H9 (cell line): Measurements from ENCODE around the gene ZDHHC15. TPM values are rescaled to one million over a fixed set of nuclear protein-coding genes. Genes with fewer than 3 reads are reported as not detected.
"Not testable (repeated sequence)": the region's sequence is repeated elsewhere in the genome, so short reads cannot be mapped to it uniquely, and the experiment has no call there.

Experiments used
- DNase-seq: peaks from one replicate; pipeline ENCODE4 v3.0.0-alpha.2; 2017
- H2AFZ ChIP-seq: one replicate; pipeline ENCODE4 v1.6.1; 2013; ENCODE audit warnings: mild to moderate bottlenecking, low read length, control low read depth, moderate library complexity
- H2AK5ac ChIP-seq: 2 replicates; pipeline ENCODE4 v1.6.1; 2013; ENCODE audit warnings: low read length, control low read depth, mixed read lengths; ENCODE audit not compliant: insufficient read length
- H2BK120ac ChIP-seq: one replicate; pipeline ENCODE4 v1.6.1; 2013; ENCODE audit warnings: low read depth, mild to moderate bottlenecking, low read length, control low read depth, inconsistent platforms; ENCODE audit not compliant: poor library complexity, severe bottlenecking
- H2BK12ac ChIP-seq: 2 replicates; pipeline ENCODE4 v1.6.1; 2013; ENCODE audit warnings: low read length, control low read depth, mixed read lengths, low read depth; ENCODE audit not compliant: insufficient read length
- H2BK15ac ChIP-seq: 2 replicates; pipeline ENCODE4 v1.6.1; 2013; ENCODE audit warnings: low read depth, low read length, control low read depth
- H2BK20ac ChIP-seq: one replicate; pipeline ENCODE4 v1.6.1; 2013; ENCODE audit warnings: low read depth, mild to moderate bottlenecking, low read length, control low read depth, inconsistent platforms; ENCODE audit not compliant: poor library complexity, severe bottlenecking
- H2BK5ac ChIP-seq: 2 replicates; pipeline ENCODE4 v1.6.1; 2013; ENCODE audit warnings: low read length, control low read depth, mixed read lengths; ENCODE audit not compliant: insufficient read length
- H3K14ac ChIP-seq: 2 replicates; pipeline ENCODE4 v1.6.1; 2013; ENCODE audit warnings: low read length, control low read depth; ENCODE audit not compliant: insufficient read depth
- H3K18ac ChIP-seq: 2 replicates; pipeline ENCODE4 v1.6.1; 2013; ENCODE audit warnings: low read depth, mild to moderate bottlenecking, mixed read lengths, low read length, control low read depth; ENCODE audit not compliant: insufficient read length
- H3K23ac ChIP-seq: 2 replicates; pipeline ENCODE4 v1.6.1; 2013; ENCODE audit warnings: low read length, control low read depth, mixed read lengths, low read depth; ENCODE audit not compliant: insufficient read length
- H3K23me2 ChIP-seq: 2 replicates; pipeline ENCODE4 v1.6.1; 2013; ENCODE audit warnings: low read depth, mild to moderate bottlenecking, mixed read lengths, low read length, control low read depth; ENCODE audit not compliant: insufficient read length, poor library complexity, severe bottlenecking
- H3K27ac ChIP-seq: 2 replicates; pipeline ENCODE4 v1.5.1; 2013; ENCODE audit warnings: low read length, control low read depth, mixed read lengths, low read depth; ENCODE audit not compliant: insufficient read length
- H3K27me3 ChIP-seq: 2 replicates; pipeline ENCODE4 v1.6.1; 2013; ENCODE audit warnings: low read length, control low read depth, inconsistent platforms; ENCODE audit not compliant: insufficient read depth
- H3K4ac ChIP-seq: 2 replicates; pipeline ENCODE4 v1.6.1; 2013; ENCODE audit warnings: low read depth, mild to moderate bottlenecking, control low read depth, inconsistent platforms, low read length, moderate library complexity
- H3K4me1 ChIP-seq: 2 replicates; pipeline ENCODE4 v1.6.1; 2013; ENCODE audit warnings: low read length, control low read depth, inconsistent platforms; ENCODE audit not compliant: insufficient read depth
- H3K4me2 ChIP-seq: 2 replicates; pipeline ENCODE4 v1.6.1; 2013; ENCODE audit warnings: low read length, control low read depth, mixed read lengths; ENCODE audit not compliant: insufficient read length, insufficient read depth
- H3K56ac ChIP-seq: 2 replicates; pipeline ENCODE4 v1.6.1; 2013; ENCODE audit warnings: low read depth, mild to moderate bottlenecking, mixed read lengths, low read length, control low read depth; ENCODE audit not compliant: insufficient read length
- H3K79me1 ChIP-seq: 2 replicates; pipeline ENCODE4 v1.6.1; 2013; ENCODE audit warnings: low read depth, mild to moderate bottlenecking, moderate library complexity, low read length, control low read depth, inconsistent platforms; ENCODE audit not compliant: insufficient read depth, poor library complexity, severe bottlenecking
- H3K79me2 ChIP-seq: 2 replicates; pipeline ENCODE4 v1.6.1; 2013; ENCODE audit warnings: low read length, control low read depth, inconsistent platforms; ENCODE audit not compliant: insufficient read depth
- H3K9ac ChIP-seq: 2 replicates; pipeline ENCODE4 v1.6.1; 2013; ENCODE audit warnings: low read length, control low read depth, mixed read lengths; ENCODE audit not compliant: insufficient read length; ENCODE audit errors: extremely low read depth
- H3K9me3 ChIP-seq: one replicate; pipeline ENCODE4 v1.6.1; 2013; ENCODE audit warnings: low read depth, low read length, inconsistent platforms; ENCODE audit not compliant: control insufficient read depth
- H3T11ph ChIP-seq: one replicate; pipeline ENCODE4 v1.6.1; 2013; ENCODE audit warnings: mild to moderate bottlenecking, low read length, control low read depth, inconsistent platforms
- H4K20me1 ChIP-seq: one replicate; pipeline ENCODE4 v1.6.1; 2013; ENCODE audit not compliant: control insufficient read depth, insufficient read length, insufficient read depth
- H4K5ac ChIP-seq: 2 replicates; pipeline ENCODE4 v1.6.1; 2013; ENCODE audit warnings: low read depth, mild to moderate bottlenecking, mixed read lengths, low read length, control low read depth; ENCODE audit not compliant: insufficient read length
- H4K8ac ChIP-seq: replicated peaks from 2 replicates; pipeline ENCODE4 v1.6.1; 2013; ENCODE audit warnings: low read length, control low read depth, mixed read lengths, low read depth; ENCODE audit not compliant: insufficient read length
- H4K91ac ChIP-seq: 2 replicates; pipeline ENCODE4 v1.6.1; 2013; ENCODE audit warnings: low read depth, mild to moderate bottlenecking, moderate library complexity, mixed read lengths, low read length, control low read depth; ENCODE audit not compliant: insufficient read length
- H3K27ac Mint-ChIP-seq, 3 experiments: 2 replicates in 2 of 3; 3 replicates in 1 of 3; pipeline ENCODE4 v1.8.0; 2020 to 2021; ENCODE audit warnings: mixed read lengths in 3 of 3, mild to moderate bottlenecking in 1 of 3, moderate library complexity in 1 of 3
- H3K27me3 Mint-ChIP-seq: 2 replicates; pipeline ENCODE4 v1.8.0; 2021; ENCODE audit warnings: low read depth, mild to moderate bottlenecking, moderate library complexity, mixed read lengths
- H3K36me3 Mint-ChIP-seq, 3 experiments: 2 replicates in 2 of 3; 3 replicates in 1 of 3; pipeline ENCODE4 v1.8.0; 2020 to 2021; ENCODE audit warnings: low read depth in 3 of 3, mixed read lengths in 3 of 3; ENCODE audit not compliant: insufficient read depth in 1 of 3
- H3K4me1 Mint-ChIP-seq, 2 experiments: 2 replicates each; pipeline ENCODE4 v1.8.0; 2020; ENCODE audit warnings: mixed read lengths in 2 of 2
- H3K4me3 Mint-ChIP-seq, 2 experiments: 2 replicates in 1 of 2; 3 replicates in 1 of 2; pipeline ENCODE4 v1.8.0; 2020 to 2021; ENCODE audit warnings: mild to moderate bottlenecking in 2 of 2, mixed read lengths in 2 of 2, moderate library complexity in 1 of 2
- H3K9me3 Mint-ChIP-seq, 2 experiments: 2 replicates in 1 of 2; 3 replicates in 1 of 2; pipeline ENCODE4 v1.8.0; 2020; ENCODE audit warnings: mild to moderate bottlenecking in 2 of 2, mixed read lengths in 2 of 2, moderate library complexity in 1 of 2
- CTCF ChIP-seq: fragments of 200-600 bp; sonication (generic); conservative IDR thresholded peaks from 3 replicates; pipeline ENCODE4 v1.8.0; 2021; ENCODE audit warnings: antibody characterized with exemption, mild to moderate bottlenecking
- WGBS: extraction: QIAGEN DNeasy Blood & Tissue Kit; methylation state at CpG from one replicate; pipeline ENCODE4 v1.1.7; 2013; ENCODE audit warnings: missing lambda C conversion rate, low lambda C conversion rate, mixed read lengths; ENCODE audit not compliant: insufficient read length; ENCODE audit errors: extremely low coverage; 5-methylcytosine and 5-hydroxymethylcytosine counted together
- total RNA-seq: library from RNA; stranded (reverse); gene quantifications from 2 replicates; pipeline ENCODE4 v1.2.1, GENCODE V29; 2021

The ZDHHC15 gene
- total RNA-seq, 1 experiment from 2014 or later, result 2.7 TPM

- no peak overlapping the region for H3K56ac ChIP-seq
- H3K4me3 Mint-ChIP-seq, result no peak overlapping the region
- H3K18ac ChIP-seq, result no peak overlapping the region
- no peak overlapping the region for H2AFZ ChIP-seq
- no peak overlapping the region for H2AK5ac ChIP-seq
- H2BK20ac ChIP-seq, result no peak overlapping the region
- H3K9ac ChIP-seq, result no peak overlapping the region
- H2BK12ac ChIP-seq, result no peak overlapping the region
- peaks cover 8% of the 10 kb centered on the region for H3K9me3 ChIP-seq
- H3K27me3 ChIP-seq, result no peaks in the 10 kb centered on the region
- no peak overlapping the region for H3K4ac ChIP-seq
- TF ChIP-seq CTCF, result no peak
- H3K4me1 Mint-ChIP-seq, result no peaks in the 10 kb centered on the region
- H3K14ac ChIP-seq, result no peak overlapping the region
- no peak overlapping the region for H4K8ac ChIP-seq
- no peaks in the 10 kb centered on the region for H3K79me2 ChIP-seq
- H3K4me2 ChIP-seq, result no peak overlapping the region
- no peak overlapping the region for H3K27ac Mint-ChIP-seq
- H3T11ph ChIP-seq, result no peak overlapping the region
- H3K27ac ChIP-seq, result no peak overlapping the region
- H3K23ac ChIP-seq, result no peak overlapping the region
- no peaks in the 10 kb centered on the region for H3K79me1 ChIP-seq
- H4K20me1 ChIP-seq, result no peaks in the 10 kb centered on the region
- no peak overlapping the region for H4K91ac ChIP-seq
- peaks cover 1 to 15% (median 12%) of the 10 kb centered on the region in 3 experiments; a peak in 5 of 7 replicates for H3K36me3 Mint-ChIP-seq
- no peaks in the 10 kb centered on the region for H3K4me1 ChIP-seq
- DNase-seq, result no peak
- no peak overlapping the region for H2BK5ac ChIP-seq
- H3K9me3 Mint-ChIP-seq, result peaks cover 50 to 51% of the 10 kb centered on the region in 2 experiments; a peak in 4 of 5 replicates
- H2BK15ac ChIP-seq, result no peak overlapping the region
- no peak overlapping the region for H2BK120ac ChIP-seq
- no peaks in the 10 kb centered on the region; the same call in 1 of the 2 replicates for H3K27me3 Mint-ChIP-seq
- no peak overlapping the region for H4K5ac ChIP-seq
- H3K23me2 ChIP-seq, result no peaks in the 10 kb centered on the region
Observed at GRCh38 chrX:75421688-75422230, 101.1 kb downstream of the ZDHHC15 start.

GRCh38 chrX:75407153-75407552 lies 115.7 kb downstream of the ZDHHC15 start:
- H3K27me3 Mint-ChIP-seq, H3K23ac ChIP-seq, H3K27ac Mint-ChIP-seq, H2BK12ac ChIP-seq, H3K27ac ChIP-seq, H2BK5ac ChIP-seq, H3K56ac ChIP-seq, H4K8ac ChIP-seq, H2BK15ac ChIP-seq, H2AFZ ChIP-seq, DNase-seq, H3K9me3 ChIP-seq, H2BK120ac ChIP-seq, H3K79me2 ChIP-seq, H4K91ac ChIP-seq, H3K23me2 ChIP-seq, H3K4me1 ChIP-seq, H3K18ac ChIP-seq, H3K4me2 ChIP-seq, H3T11ph ChIP-seq, H4K5ac ChIP-seq, H3K4me1 Mint-ChIP-seq, H2AK5ac ChIP-seq, H3K9ac ChIP-seq, H3K4ac ChIP-seq, H3K79me1 ChIP-seq, H4K20me1 ChIP-seq, H3K27me3 ChIP-seq, H2BK20ac ChIP-seq, H3K4me3 Mint-ChIP-seq, H3K14ac ChIP-seq: not testable (repeated sequence)
- no CpG with 5 or more reads among the region's 24 CpGs for WGBS
- Mint-ChIP-seq H3K36me3 (peaks cover 34 to 48% (median 38%) of the 10 kb centered on the region in 3 experiments), H3K9me3 (peaks cover 69 to 85% of the 10 kb centered on the region in 2 experiments)
